ENCODE measurements around the gene GLO1. TPM values are rescaled to one million over a fixed set of nuclear protein-coding genes. Genes with fewer than 3 reads are reported as not detected.

Gene GLO1
- total RNA-seq: 10 to 100 TPM; 68.7 to 70.8 TPM

GRCh38 chr6:38702558-38703397, at the start of gene GLO1:
Gene GLO1 (minus strand): TSS chr6:38703145. CDS start chr6:38703054, 91 bp downstream.
- Histone ChIP-seq H3K4me3 (peak within 1 kb of the TSS; percentile 84), H3K9me3 (no peaks in the 10 kb centered on the region), H3K9ac (ENCODE audit: low read depth in 2 of 2, low read length in 2 of 2) (peak within 1 kb of the TSS; percentile 81), H3K36me3 (no peaks in the 10 kb centered on the region), H3K4me1 (no peaks in the 10 kb centered on the region), H3K27me3 (no peaks in the 10 kb centered on the region), H3K27ac (peak within 1 kb of the TSS; percentile 91)
- peak; percentile 97 for DNase-seq
- intact Hi-C loops (cut with DNase I): no loop called here
- no peak for TF ChIP-seq CTCF (IDR thresholded peaks at IDR 0.05)

GRCh38 chr6:38750968-38751615, 48.1 kb upstream of the GLO1 start:
- no peaks in the 10 kb centered on the region for H3K4me1 ChIP-seq
- intact Hi-C loops (cut with DNase I): no loop called here
- no peaks in the 10 kb centered on the region for H3K9me3 ChIP-seq
- no peak for TF ChIP-seq CTCF (IDR thresholded peaks at IDR 0.05)
- no peak overlapping the region for H3K9ac ChIP-seq (ENCODE audit: low read depth in 2 of 2, low read length in 2 of 2)
- DNase-seq: no peak
- H3K27ac ChIP-seq: no peak overlapping the region
- no peaks in the 10 kb centered on the region for H3K36me3 ChIP-seq
- H3K27me3 ChIP-seq: no peaks in the 10 kb centered on the region
- H3K4me3 ChIP-seq: no peak overlapping the region

GRCh38 chr6:38749473-38749872, 46.5 kb upstream of the GLO1 start:
- H3K4me1 ChIP-seq: no peaks in the 10 kb centered on the region
- intact Hi-C loops (cut with DNase I): no loop called here
- no peak for DNase-seq
- no peaks in the 10 kb centered on the region for H3K9me3 ChIP-seq
- TF ChIP-seq CTCF (IDR thresholded peaks at IDR 0.05): no peak
- H3K27ac ChIP-seq: no peak overlapping the region
- no peak overlapping the region for H3K9ac ChIP-seq (ENCODE audit: low read depth in 2 of 2, low read length in 2 of 2)
- no peaks in the 10 kb centered on the region for H3K36me3 ChIP-seq
- no peaks in the 10 kb centered on the region for H3K27me3 ChIP-seq
- H3K4me3 ChIP-seq: no peak overlapping the region

GRCh38 chr6:38739532-38739931, 36.6 kb upstream of the GLO1 start:
- TF ChIP-seq CTCF (IDR thresholded peaks at IDR 0.05): no peak
- intact Hi-C loops (cut with DNase I): no loop called here

GRCh38 chr6:38738261-38738660, 35.3 kb upstream of the GLO1 start:
- no peak for TF ChIP-seq CTCF (IDR thresholded peaks at IDR 0.05)
- no peak for DNase-seq
- no peak overlapping the region for H3K27ac ChIP-seq
- no peaks in the 10 kb centered on the region for H3K27me3 ChIP-seq
- intact Hi-C loops (cut with DNase I): no loop called here
- no peaks in the 10 kb centered on the region for H3K4me1 ChIP-seq
- no peak overlapping the region for H3K9ac ChIP-seq (ENCODE audit: low read depth in 2 of 2, low read length in 2 of 2)
- no peak overlapping the region for H3K4me3 ChIP-seq
- no peaks in the 10 kb centered on the region for H3K36me3 ChIP-seq
- no peaks in the 10 kb centered on the region for H3K9me3 ChIP-seq

More at GRCh38 chr6:38739532-38739931, 36.6 kb upstream of the GLO1 start:
- Histone ChIP-seq H3K27ac (no peak overlapping the region), H3K4me1 (no peaks in the 10 kb centered on the region), H3K36me3 (no peaks in the 10 kb centered on the region), H3K27me3 (no peaks in the 10 kb centered on the region), H3K9me3 (no peaks in the 10 kb centered on the region), H3K4me3 (no peak overlapping the region), H3K9ac (ENCODE audit: low read depth in 2 of 2, low read length in 2 of 2) (no peak overlapping the region)
- DNase-seq: no peak
